ENCODE data around the gene ENKUR. TPM values are rescaled to one million over a fixed set of nuclear protein-coding genes. Genes with fewer than 3 reads are reported as not detected.

The ENKUR gene
- total and polyA plus RNA-seq, 10 of the 15 experiments (the other 5 are each of a cell fraction or from before 2014, with no cell fraction given), result 0.01 to 0.19 (median 0.11) TPM; not detected in 6

DNA sequence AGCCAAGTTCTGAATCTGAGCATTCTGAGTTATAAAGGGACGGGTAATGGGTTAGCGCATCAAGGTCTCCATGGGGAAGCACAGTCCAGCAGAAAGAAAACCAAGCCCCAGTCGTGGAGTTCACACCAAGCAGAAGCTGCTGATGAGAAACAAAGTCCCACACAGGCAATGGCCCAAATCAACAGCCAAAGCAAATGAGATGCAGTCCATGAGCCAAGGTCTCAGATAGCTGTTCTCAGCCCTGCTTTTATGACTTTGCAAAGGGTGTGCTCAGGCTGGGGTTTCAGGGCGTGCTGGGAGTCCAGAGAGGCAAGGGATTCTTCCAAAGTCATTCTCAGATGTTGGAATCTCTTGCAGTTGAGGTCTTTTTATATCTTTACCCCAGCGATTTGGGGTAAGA is 32.5 kb upstream of the ENKUR start (continued):
- TF ChIP-seq ZNF384 (IDR thresholded peaks at IDR 0.05; ENCODE audit: borderline replicate concordance, low read depth, low read length) (no peak), FOXK2 (IDR thresholded peaks at IDR 0.05) (no peak), RAD21 (IDR thresholded peaks at IDR 0.05; ENCODE audit: insufficient read depth, low read depth, low read length) (no peak), SUPT20H (IDR thresholded peaks at IDR 0.05; ENCODE audit: borderline replicate concordance, control insufficient read depth, low read depth, low read length) (no peak), RCOR1 (conservative IDR thresholded peaks at IDR 0.05; ENCODE audit: low read depth, low read length) (no peak)

DNA sequence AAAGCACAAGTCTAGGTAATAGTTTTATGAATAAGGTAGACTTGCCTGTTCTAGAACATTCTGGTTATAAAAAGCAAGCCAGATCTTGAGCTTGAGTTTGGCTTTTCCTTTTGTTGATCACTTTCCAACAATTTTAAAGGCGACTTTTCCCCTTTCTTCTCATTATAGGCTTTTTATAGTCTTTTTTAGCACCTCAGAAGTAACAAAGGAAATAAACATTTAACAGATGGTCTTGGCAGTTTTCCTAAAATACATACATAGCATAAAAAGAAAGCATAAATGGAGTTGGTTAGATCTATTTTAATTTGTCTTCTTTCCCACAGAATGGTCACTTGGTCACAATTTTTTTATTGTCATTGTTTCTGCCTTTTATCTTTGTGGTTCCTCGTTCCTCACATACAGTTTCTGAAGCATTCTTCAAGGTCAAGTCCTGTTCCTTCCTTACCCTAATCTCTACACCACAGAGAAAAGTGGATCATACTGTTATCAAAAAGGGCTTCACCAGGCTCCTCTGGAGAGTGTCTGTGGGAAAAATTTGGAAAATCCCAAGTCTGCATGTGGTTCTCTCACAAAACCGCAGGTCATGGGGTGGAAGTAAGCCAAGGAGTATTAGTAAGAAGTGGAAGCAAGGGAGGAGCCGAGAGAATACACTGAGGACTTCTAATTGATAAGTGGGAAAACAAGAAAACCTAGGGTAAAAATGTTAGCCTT is 31.8 kb upstream of the ENKUR start:
- no TSS peak for BruUV-seq (replicated peaks)

More for the DNA sequence above, 31.8 kb upstream of the ENKUR start:
- no peak overlapping the region for H2AFZ ChIP-seq (ENCODE audit: control insufficient read depth, low read depth, low read length)
- H4K20me1 ChIP-seq (ENCODE audit: control insufficient read depth, insufficient read depth), result no peaks in the 10 kb centered on the region
- CTCF ChIA-PET, result interaction anchor here (1.1 to 3.1 kb wide), 2 partner anchors 20 to 33 kb away, joined by 3 to 11 read pairs; no protein-coding TSS in a partner anchor
- H3K4me3 ChIP-seq, result no peak overlapping the region
- SMC1A ChIA-PET (ENCODE audit: uncharacterized antibody, unreplicated experiment), result no interaction called here
- no peak overlapping the region for H3K4me2 ChIP-seq (ENCODE audit: control insufficient read depth, insufficient read depth)
- RAD21 ChIA-PET (ENCODE audit: unreplicated experiment), result no interaction called here
- intact Hi-C loops (cut with micrococcal nuclease; ENCODE audit: unreplicated experiment) (no loop called here), in situ Hi-C loops (cut with MboI) (no loop called here)
- POLR2A ChIA-PET, result no interaction called here
- H3K27ac ChIP-seq (ENCODE audit: control insufficient read depth, insufficient read depth), result no peak overlapping the region
- H3K36me3 ChIP-seq (ENCODE audit: control insufficient read depth in 2 of 2, insufficient read depth in 2 of 2, low read length in 1 of 2), result no peaks in the 10 kb centered on the region
- no peaks in the 10 kb centered on the region for H3K27me3 ChIP-seq (replicated peaks in 1 of 2; ENCODE audit: control insufficient read depth in 2 of 2, insufficient read depth in 2 of 2, low read length in 1 of 2)
- no peak overlapping the region for H3K9ac ChIP-seq (ENCODE audit: control insufficient read depth, insufficient read depth, low read length)
- H3K4me1 ChIP-seq (ENCODE audit: control insufficient read depth, insufficient read depth, low read length), result no peaks in the 10 kb centered on the region
- FAIRE-seq (no peak), ATAC-seq (no peak), DNase-seq (ENCODE audit: low read depth, low spot score) (no peak)
- no peaks in the 10 kb centered on the region for H3K79me2 ChIP-seq (ENCODE audit: control insufficient read depth, insufficient read depth, low read length)
- TF ChIP-seq TAF1 (IDR thresholded peaks at IDR 0.05; ENCODE audit: borderline replicate concordance, low read depth, low read length), result no peak
- TF ChIP-seq FOS (IDR thresholded peaks at IDR 0.05; ENCODE audit: borderline replicate concordance, extremely low read depth, insufficient read length), result no peak
- no peak for TF ChIP-seq KLF5 (IDR thresholded peaks at IDR 0.05; ENCODE audit: partially characterized antibody)
- TF ChIP-seq EP300 (IDR thresholded peaks at IDR 0.05; ENCODE audit: borderline replicate concordance in 1 of 2, control insufficient read depth in 1 of 2, low read depth in 2 of 2, low read length in 2 of 2), result no peak
- 13% methylated on average over 4 of the region's 4 CpGs for WGBS (ENCODE audit: insufficient coverage, insufficient replicate concordance, low lambda C conversion rate, missing lambda C conversion rate)
- H3K9me3 ChIP-seq (replicated peaks; ENCODE audit: control insufficient read depth, insufficient read depth, low read length), result no peaks in the 10 kb centered on the region
